ENCODE data around the gene RCE1. TPM values are rescaled to one million over a fixed set of nuclear protein-coding genes. Genes with fewer than 3 reads are reported as not detected.

The RCE1 gene
- total and polyA plus RNA-seq, 2 donors (not counting 3 experiments of a cell fraction or from before 2014, with no cell fraction given): 26.9 to 47.4 TPM

GRCh38 chr11:66882561-66883015 lies 39.3 kb downstream of the RCE1 start:
- no peak for FAIRE-seq
- intact Hi-C loops (cut with micrococcal nuclease) (loop anchor here (1.0 to 2.0 kb wide), 4 partner anchors 39 to 304 kb away; partner anchors contain the start of genes C11orf86 and RCE1), dilution Hi-C loops (cut with MboI; ENCODE audit: extremely low pct_ligation_motif_present, low sequenced_read_pairs) (no loop called here)
- no peak overlapping the region for H3K27ac ChIP-seq (ENCODE audit: insufficient read depth, low read depth, low read length)
- peaks cover 5% of the 10 kb centered on the region for H3K4me1 ChIP-seq (ENCODE audit: control insufficient read depth, extremely low read depth, insufficient read depth, low read length)
- ChIA-PET CTCF (interaction anchor here (0.6 to 7.7 kb wide), 18 partner anchors 10 to 205 kb away, joined by 3 to 49 read pairs (median 4); partner anchors contain the start of genes C11orf86 and RBM4B), POLR2A (no interaction called here)
- H3K9ac ChIP-seq (replicated peaks; ENCODE audit: extremely low read depth, insufficient read depth, low read length): no peak overlapping the region
- no peak for DNase-seq (ENCODE audit: low read depth, low spot score)
- H4K20me1 ChIP-seq (replicated peaks; ENCODE audit: control insufficient read depth, extremely low read depth, insufficient read depth, low read length): no peaks in the 10 kb centered on the region
- H3K4me3 ChIP-seq (replicated peaks in 1 of 3; ENCODE audit: insufficient read depth in 1 of 3, low read depth in 1 of 3, low read length in 3 of 3): no peak overlapping the region
- no peaks in the 10 kb centered on the region for H3K79me2 ChIP-seq (ENCODE audit: control insufficient read depth, insufficient read depth, low read length)
- H3K36me3 ChIP-seq (ENCODE audit: control insufficient read depth in 2 of 2, extremely low read depth in 1 of 2, insufficient read depth in 2 of 2, low read length in 2 of 2): no peaks in the 10 kb centered on the region
- no peak overlapping the region for H3K4me2 ChIP-seq (ENCODE audit: insufficient read depth, low read length)
- BruUV-seq (replicated peaks): no TSS peak
- no peak overlapping the region for H2AFZ ChIP-seq (ENCODE audit: low read depth, low read length)
- TF ChIP-seq MYC (IDR thresholded peaks at IDR 0.05; ENCODE audit: low read depth, low read length) (no peak), POLR2A (IDR thresholded peaks at IDR 0.05; ENCODE audit: low read depth, low read length) (no peak), JUN (IDR thresholded peaks at IDR 0.05; ENCODE audit: borderline replicate concordance, insufficient read depth, insufficient read length, low read depth) (no peak), CTCF (IDR thresholded peaks at IDR 0.05; ENCODE audit: extremely low read depth in 1 of 2, insufficient read depth in 1 of 2, low read depth in 1 of 2, low read length in 2 of 2) (no peak), EZH2 (IDR thresholded peaks at IDR 0.05; ENCODE audit: borderline replicate concordance, low read depth, low read length, severe bottlenecking) (no peak), POLR2AphosphoS5 (IDR thresholded peaks at IDR 0.05; ENCODE audit: insufficient read depth, low read depth, low read length) (no peak), MAX (IDR thresholded peaks at IDR 0.05; ENCODE audit: insufficient read depth, insufficient read length) (no peak), FOS (IDR thresholded peaks at IDR 0.05; ENCODE audit: borderline replicate concordance, insufficient read depth, low read length) (no peak), GATA2 (IDR thresholded peaks at IDR 0.05; ENCODE audit: insufficient read depth, insufficient read length, low read depth, low read length) (no peak)
- no peaks in the 10 kb centered on the region for H3K9me3 ChIP-seq (replicated peaks; ENCODE audit: control insufficient read depth, insufficient read depth, low read length)
- no peaks in the 10 kb centered on the region for H3K9me1 ChIP-seq (replicated peaks; ENCODE audit: control insufficient read depth, extremely low read depth, insufficient read depth, low read length)
- no peaks in the 10 kb centered on the region for H3K27me3 ChIP-seq (ENCODE audit: control insufficient read depth in 2 of 2, insufficient read depth in 2 of 2, low read length in 2 of 2)

Measured in endothelial cell of umbilical vein (primary cell).